Chondrocyte (in vitro differentiated cells): ENCODE data around the gene DLGAP3. TPM values are rescaled to one million over a fixed set of nuclear protein-coding genes. Genes with fewer than 3 reads are reported as not detected.

Experiments
- DNase-seq: peaks from one replicate; pipeline ENCODE4 v3.0.0; 2021; ENCODE audit warnings: mixed read lengths, low spot score
- H3K27ac Mint-ChIP-seq: one replicate; pipeline ENCODE4 v1.8.0; 2021; ENCODE audit warnings: mild to moderate bottlenecking, moderate library complexity, mixed read lengths; ENCODE audit not compliant: unreplicated experiment
- H3K27me3 Mint-ChIP-seq: 2 replicates; pipeline ENCODE4 v1.8.0; 2021; ENCODE audit warnings: low read depth, mixed read lengths
- H3K36me3 Mint-ChIP-seq: 2 replicates; pipeline ENCODE4 v1.8.0; 2021; ENCODE audit warnings: low read depth, mixed read lengths
- H3K4me1 Mint-ChIP-seq: 2 replicates; pipeline ENCODE4 v1.8.0; 2021; ENCODE audit warnings: low read depth, mild to moderate bottlenecking, mixed read lengths
- H3K4me3 Mint-ChIP-seq: one replicate; pipeline ENCODE4 v1.8.0; 2021; ENCODE audit warnings: mild to moderate bottlenecking, moderate library complexity, mixed read lengths; ENCODE audit not compliant: unreplicated experiment
- H3K9me3 Mint-ChIP-seq: 2 replicates; pipeline ENCODE4 v1.8.0; 2021; ENCODE audit warnings: low read depth, mixed read lengths
- CTCF ChIP-seq: fragments of 200-600 bp; sonication (generic); IDR thresholded peaks from 2 replicates; pipeline ENCODE4 v1.5.0; 2021; ENCODE audit warnings: antibody characterized with exemption, mild to moderate bottlenecking, moderate library complexity
- total RNA-seq: library from RNA; stranded (reverse); gene quantifications from 3 replicates; pipeline ENCODE4 v1.2.1, GENCODE V29; 2021

Gene DLGAP3
- total RNA-seq, 1 donor from 2014 or later, result 0.22 TPM

GRCh38 chr1:34872133-34872503 lies 57.3 kb downstream of the DLGAP3 start:
- Mint-ChIP-seq H3K27me3 (peaks cover 59% of the 10 kb centered on the region), H3K27ac (no peak overlapping the region), H3K4me3 (no peak overlapping the region), H3K9me3 (no peaks in the 10 kb centered on the region), H3K4me1 (no peaks in the 10 kb centered on the region), H3K36me3 (no peaks in the 10 kb centered on the region)
- no peak for DNase-seq
- no peak for TF ChIP-seq CTCF

GRCh38 chr1:34871443-34872132 lies 57.9 kb downstream of the DLGAP3 start:
- Mint-ChIP-seq H3K9me3 (no peaks in the 10 kb centered on the region), H3K36me3 (no peaks in the 10 kb centered on the region), H3K27me3 (peaks cover 54% of the 10 kb centered on the region), H3K4me3 (no peak overlapping the region), H3K27ac (no peak overlapping the region), H3K4me1 (no peaks in the 10 kb centered on the region)
- TF ChIP-seq CTCF, result no peak
- no peak for DNase-seq

DNA sequence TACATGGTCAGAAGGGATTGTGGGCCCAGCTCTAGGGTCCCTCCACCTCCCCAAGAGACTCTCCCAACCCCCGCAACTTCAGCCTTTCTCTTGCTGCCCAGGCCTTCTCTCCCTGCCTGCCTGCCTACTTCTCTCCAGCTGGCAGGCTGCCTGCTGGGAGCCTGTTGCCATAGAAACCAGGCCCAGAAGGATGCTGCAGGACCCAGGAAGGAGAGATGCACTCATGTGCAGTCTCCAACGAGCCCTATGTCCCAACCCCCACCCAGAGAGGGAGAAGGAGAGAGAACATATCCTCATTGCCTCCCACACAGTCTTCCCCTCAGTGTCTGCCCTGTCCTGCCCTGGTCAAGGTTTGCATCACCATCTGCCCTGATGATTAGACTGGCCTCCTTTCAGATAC lies 59.1 kb downstream of the DLGAP3 start:
- H3K4me3 Mint-ChIP-seq, result no peak overlapping the region
- DNase-seq, result no peak
- no peak for TF ChIP-seq CTCF
- no peaks in the 10 kb centered on the region for H3K9me3 Mint-ChIP-seq
- no peaks in the 10 kb centered on the region for H3K36me3 Mint-ChIP-seq
- H3K27ac Mint-ChIP-seq, result no peak overlapping the region
- H3K4me1 Mint-ChIP-seq, result no peaks in the 10 kb centered on the region
- peaks cover 45% of the 10 kb centered on the region for H3K27me3 Mint-ChIP-seq

GRCh38 chr1:34869760-34870159 lies 59.7 kb downstream of the DLGAP3 start:
- Mint-ChIP-seq H3K9me3 (no peaks in the 10 kb centered on the region), H3K36me3 (no peaks in the 10 kb centered on the region)

More at GRCh38 chr1:34869760-34870159, 59.7 kb downstream of the DLGAP3 start:
- Mint-ChIP-seq H3K4me3 (no peak overlapping the region), H3K4me1 (no peaks in the 10 kb centered on the region), H3K27ac (no peak overlapping the region), H3K27me3 (peaks cover 41% of the 10 kb centered on the region)
- DNase-seq, result no peak
- TF ChIP-seq CTCF, result no peak
